Tibial nerve (tissue), 4 donors: Measurements from ENCODE around the gene NRXN2. TPM values are rescaled to one million over a fixed set of nuclear protein-coding genes. Genes with fewer than 3 reads are reported as not detected.

ENCODE experiments used
- DNase-seq, 2 donors: peaks; one replicate each; pipeline ENCODE4 v3.0.0-alpha.2; 2019; ENCODE audit warnings: low spot score in 2 of 2
- H3K27ac ChIP-seq, 4 donors: fragments of 200-600 bp; sonication (generic) in 3 of 4; one replicate each; pipeline ENCODE4 v1.5.1; 2017 to 2019; ENCODE audit warnings: mild to moderate bottlenecking in 1 of 4
- H3K27me3 ChIP-seq, 2 donors: fragments of 200-600 bp; sonication (generic) in 1 of 2; one replicate each; pipeline versions ENCODE4 v1.5.1 to v1.6.0; 2017 to 2019
- H3K36me3 ChIP-seq, 3 donors: fragments of 200-600 bp; sonication (generic); one replicate each; pipeline ENCODE4 v1.5.1; 2018 to 2019
- H3K4me1 ChIP-seq, 4 donors: fragments of 200-600 bp; sonication (generic) in 3 of 4; one replicate each; pipeline ENCODE4 v1.5.1; 2017 to 2019
- H3K4me3 ChIP-seq, 4 donors: fragments of 200-600 bp; sonication (generic) in 3 of 4; one replicate each; pipeline ENCODE4 v1.5.1; 2017 to 2019; ENCODE audit warnings: mild to moderate bottlenecking in 1 of 4, moderate library complexity in 1 of 4
- H3K9me3 ChIP-seq, 4 donors: fragments of 200-600 bp; sonication (generic) in 3 of 4; one replicate each; pipeline ENCODE4 v1.5.1; 2017 to 2019
- CTCF ChIP-seq, 5 experiments: fragments of 200-600 bp in 3 of 5; fragments of 450-650 bp in 2 of 5; sonication (generic) in 3 of 5; IDR thresholded peaks; one replicate each; pipeline ENCODE4 v1.5.1; 2016 to 2019; ENCODE audit warnings: antibody characterized with exemption in 5 of 5, mild to moderate bottlenecking in 3 of 5, moderate library complexity in 2 of 5
- EP300 ChIP-seq, 2 donors: sonication (generic); formaldehyde crosslinking; IDR thresholded peaks; one replicate each; pipeline ENCODE4 v1.6.1; 2017; ENCODE audit warnings: antibody characterized with exemption in 2 of 2, mild to moderate bottlenecking in 1 of 2
- POLR2A ChIP-seq, 2 donors: fragments of 450-650 bp; IDR thresholded peaks; one replicate each; pipeline ENCODE4 v1.6.1; 2017; ENCODE audit warnings: antibody characterized with exemption in 2 of 2, mild to moderate bottlenecking in 2 of 2, moderate library complexity in 2 of 2
- WGBS, 2 donors: methylation state at CpG; one replicate each; pipeline ENCODE4 v1.1.5; 2018; 5-methylcytosine and 5-hydroxymethylcytosine counted together
- total RNA-seq, 4 donors: library from RNA; depleted of rRNA; stranded (reverse); fragments of >200 nt; gene quantifications; one replicate each; pipeline ENCODE4 v1.1.0, GENCODE V29; 2016

Gene NRXN2
- total RNA-seq, 4 donors from 2014 or later = 1.7 to 25.5 (median 8.7) TPM

DNA sequence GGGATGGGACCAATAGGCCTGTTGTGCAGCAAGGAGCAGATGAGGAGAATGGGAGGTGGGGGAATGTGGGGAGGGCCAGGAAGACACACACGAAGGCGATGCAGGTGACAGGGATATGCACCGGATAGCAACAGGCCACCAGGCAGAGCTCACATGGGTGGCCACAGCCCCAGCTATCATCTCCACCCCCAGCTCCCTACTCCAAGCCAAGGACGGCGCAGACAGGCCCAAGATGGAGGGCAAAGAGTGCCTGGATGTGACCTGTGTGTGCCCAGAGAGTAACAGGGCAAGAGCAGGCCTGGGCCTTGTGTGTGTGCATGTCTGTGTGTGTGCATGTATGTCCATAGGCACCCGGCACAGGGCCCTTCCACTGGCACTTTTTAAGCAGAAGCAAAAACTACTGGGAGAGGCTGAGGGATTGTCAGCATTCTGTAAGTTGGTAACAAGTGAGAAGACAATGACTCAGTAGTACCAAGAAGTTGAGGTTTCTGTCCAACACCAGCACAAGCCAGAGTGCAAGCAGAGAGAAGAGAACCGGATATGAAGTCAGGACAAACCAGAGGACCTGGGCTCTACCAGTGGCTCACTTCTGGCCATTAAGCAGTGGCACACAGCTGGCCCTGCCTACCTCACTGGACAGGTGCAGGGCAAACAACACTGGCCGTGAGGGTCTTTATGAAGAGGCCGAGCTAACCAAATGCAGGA is 36.4 kb downstream of the NRXN2 start:
- Histone ChIP-seq H3K4me1 (peaks cover 0 to 29% (median 10%) of the 10 kb centered on the region in 4 donors), H3K27ac (no peak overlapping the region), H3K27me3 (no peaks in the 10 kb centered on the region), H3K4me3 (no peak overlapping the region), H3K36me3 (no peaks in the 10 kb centered on the region), H3K9me3 (no peaks in the 10 kb centered on the region)
- no peak for DNase-seq
- no peak for TF ChIP-seq EP300 (IDR thresholded peaks at IDR 0.05)
- TF ChIP-seq POLR2A (IDR thresholded peaks at IDR 0.05) = no peak
- WGBS, 2 donors = 84 to 88% methylated on average over 9 of the region's 9 CpGs

- DNase-seq = no peak
- 91 to 92% methylated on average over 15 to 18 of the region's 18 CpGs for WGBS, 2 donors
- H3K27me3 ChIP-seq = no peaks in the 10 kb centered on the region
Observed at GRCh38 chr11:64685536-64685935, 37.5 kb downstream of the NRXN2 start.

GRCh38 chr11:64684357-64684756 is 38.6 kb downstream of the NRXN2 start:
- Histone ChIP-seq H3K4me1 (peaks cover 0 to 26% (median 10%) of the 10 kb centered on the region in 4 donors), H3K36me3 (no peaks in the 10 kb centered on the region), H3K27me3 (no peaks in the 10 kb centered on the region), H3K4me3 (no peak overlapping the region), H3K9me3 (no peaks in the 10 kb centered on the region), H3K27ac (no peak overlapping the region)
- WGBS, 2 donors = 72 to 75% methylated on average over 8 of the region's 8 CpGs
- TF ChIP-seq POLR2A (IDR thresholded peaks at IDR 0.05) = no peak
- no peak for TF ChIP-seq CTCF (IDR thresholded peaks at IDR 0.05)
- no peak for TF ChIP-seq EP300 (IDR thresholded peaks at IDR 0.05)
- no peak for DNase-seq

More at GRCh38 chr11:64685536-64685935, 37.5 kb downstream of the NRXN2 start:
- TF ChIP-seq CTCF (IDR thresholded peaks at IDR 0.05) (no peak), POLR2A (IDR thresholded peaks at IDR 0.05) (no peak), EP300 (IDR thresholded peaks at IDR 0.05) (no peak)
- no peak overlapping the region for H3K27ac ChIP-seq
- peaks cover 0 to 29% (median 10%) of the 10 kb centered on the region in 4 donors for H3K4me1 ChIP-seq
- no peak overlapping the region for H3K4me3 ChIP-seq
- H3K36me3 ChIP-seq = no peaks in the 10 kb centered on the region
- no peaks in the 10 kb centered on the region for H3K9me3 ChIP-seq

GRCh38 chr11:64681171-64681570 is 41.8 kb downstream of the NRXN2 start:
- H3K4me3 ChIP-seq = no peak overlapping the region
- no peak for DNase-seq
- H3K27ac ChIP-seq = no peak overlapping the region
- no peaks in the 10 kb centered on the region for H3K4me1 ChIP-seq
- TF ChIP-seq EP300 (IDR thresholded peaks at IDR 0.05) = no peak
- no peak for TF ChIP-seq POLR2A (IDR thresholded peaks at IDR 0.05)
- TF ChIP-seq CTCF (IDR thresholded peaks at IDR 0.05) = no peak
- 74 to 78% methylated on average over 4 of the region's 4 CpGs for WGBS, 2 donors
- no peaks in the 10 kb centered on the region for H3K36me3 ChIP-seq
- H3K9me3 ChIP-seq = no peaks in the 10 kb centered on the region
- H3K27me3 ChIP-seq = peaks cover 0 to 7% of the 10 kb centered on the region in 2 donors

DNA sequence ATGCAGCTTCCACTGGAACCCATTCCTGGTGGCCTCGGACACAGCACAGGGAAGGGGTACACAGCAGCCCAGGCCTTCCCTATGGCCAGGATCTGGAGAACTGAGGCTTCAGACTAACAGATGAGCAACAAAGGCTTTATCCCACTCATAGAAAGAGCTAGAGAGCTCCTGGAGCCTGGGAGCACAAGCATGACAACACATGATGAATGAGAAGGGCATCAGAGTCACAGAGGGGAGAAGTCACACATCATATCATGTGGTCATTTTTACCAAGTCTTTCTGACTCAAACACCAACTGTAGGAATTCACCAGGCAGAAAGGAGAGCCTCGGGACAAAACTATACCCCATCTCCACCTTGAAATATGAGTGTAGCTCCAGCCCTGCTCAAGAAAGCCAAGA is 43.2 kb downstream of the NRXN2 start:
- TF ChIP-seq CTCF (IDR thresholded peaks at IDR 0.05) (no peak), EP300 (IDR thresholded peaks at IDR 0.05) (no peak), POLR2A (IDR thresholded peaks at IDR 0.05) (no peak)
- Histone ChIP-seq H3K27ac (no peak overlapping the region), H3K4me1 (peaks cover 0 to 12% (median 10%) of the 10 kb centered on the region in 4 donors), H3K27me3 (peaks cover 0 to 7% of the 10 kb centered on the region in 2 donors), H3K4me3 (no peak overlapping the region), H3K9me3 (no peaks in the 10 kb centered on the region), H3K36me3 (no peaks in the 10 kb centered on the region)
- no peak for DNase-seq
- WGBS, 2 donors = 50 to 80% methylated on average over 1 of the region's 2 CpGs
